HCT116 (cell line): Measurements from ENCODE around the gene MAML3. TPM values are rescaled to one million over a fixed set of nuclear protein-coding genes. Genes with fewer than 3 reads are reported as not detected.

ENCODE experiments used
- ATAC-seq: fragments of 200-7000 bp; cut with Tn5 transposase; 2 replicates; pipeline ENCODE4 v1.9.1; 2020; ENCODE audit warnings: mild to moderate bottlenecking, moderate library complexity
- BruUV-seq: library from RNA; stranded (reverse); fragments of 400-500 nt; replicated peaks from 2 replicates; lab custom pipeline; 2021; lab: Mats Ljungman, UMichigan
- CTCF ChIA-PET: fragments of 300-600 bp; sonication (Branson Sonifier 250); formaldehyde crosslinking; loops from one replicate; lab custom pipeline; 2021; ENCODE audit warnings: antibody characterized with exemption; lab: Charles Lee
- POLR2A ChIA-PET: fragments of 300-600, 350-600 bp; sonication (Branson Sonifier 250); formaldehyde crosslinking; loops from one replicate; lab custom pipeline; 2021; ENCODE audit warnings: antibody characterized with exemption; lab: Charles Lee
- RAD21 ChIA-PET, 2 experiments: fragments of 300-600 bp; sonication (Branson Sonifier 250); formaldehyde crosslinking; loops; one replicate each; lab custom pipeline; 2023; ENCODE audit warnings: low total read pairs in 2 of 2; ENCODE audit not compliant: uncharacterized antibody in 2 of 2, unreplicated experiment in 2 of 2, low non-redundant PET in 1 of 2; lab: Charles Lee
- DNase-seq: peaks from one replicate; pipeline ENCODE4 v3.0.0-alpha.2; 2010; ENCODE audit warnings: low read depth, low spot score
- H2AFZ ChIP-seq: fragments of 200-600 bp; shearing (Covaris generic), sonication (generic); 2 replicates; pipeline ENCODE4 v1.6.1; 2017; ENCODE audit warnings: low read depth, mixed run types, mixed read lengths, antibody characterized with exemption, low read length; ENCODE audit not compliant: poor library complexity, severe bottlenecking
- H3K27ac ChIP-seq: 2 replicates; pipeline ENCODE4 v1.5.1; 2012; ENCODE audit warnings: low read depth, low read length
- H3K27me3 ChIP-seq: fragments of 200-600 bp; sonication (generic); 2 replicates; pipeline ENCODE4 v1.6.1; 2016; ENCODE audit warnings: mixed run types, low read length, mixed read lengths; ENCODE audit not compliant: insufficient read depth
- H3K36me3 ChIP-seq, 2 experiments: fragments of 200-500 bp in 1 of 2; fragments of 200-600 bp in 1 of 2; sonication (Bioruptor generic) in 1 of 2; sonication (generic) in 1 of 2; 2 replicates each; pipeline versions ENCODE4 v1.5.1 to v1.6.1; 2014 to 2016; ENCODE audit warnings: low read length in 2 of 2, inconsistent platforms in 1 of 2, mixed read lengths in 1 of 2, mixed run types in 1 of 2; ENCODE audit not compliant: insufficient read depth in 2 of 2, control insufficient read depth in 1 of 2
- H3K4me1 ChIP-seq, 2 experiments: fragments of 200-600 bp in 1 of 2; sonication (generic) in 1 of 2; 2 replicates each; pipeline versions ENCODE4 v1.5.1 to v1.6.1; 2012 to 2017; ENCODE audit warnings: low read length in 2 of 2, inconsistent platforms in 1 of 2, mild to moderate bottlenecking in 1 of 2, mixed read lengths in 1 of 2, mixed run types in 1 of 2, moderate library complexity in 1 of 2; ENCODE audit not compliant: insufficient read depth in 2 of 2, control insufficient read depth in 1 of 2
- H3K4me2 ChIP-seq: fragments of 200-600 bp; sonication (generic); 2 replicates; pipeline ENCODE4 v1.6.1; 2017; ENCODE audit warnings: mixed run types, low read length, mixed read lengths
- H3K4me3 ChIP-seq, 2 experiments: fragments of 200-600 bp in 1 of 2; sonication (generic) in 1 of 2; replicated peaks in 1 of 2; 2 replicates each; pipeline ENCODE4 v1.5.1; 2011 to 2016; ENCODE audit warnings: low read length in 2 of 2, control low read depth in 1 of 2, low read depth in 1 of 2, mild to moderate bottlenecking in 1 of 2, mixed read lengths in 1 of 2, mixed run types in 1 of 2
- H3K79me2 ChIP-seq: fragments of 200-600 bp; sonication (generic); 2 replicates; pipeline ENCODE4 v1.6.1; 2017; ENCODE audit warnings: mild to moderate bottlenecking, mixed run types, low read length, moderate library complexity, mixed read lengths; ENCODE audit not compliant: insufficient read depth
- H3K9ac ChIP-seq: fragments of 200-600 bp; sonication (generic); 2 replicates; pipeline ENCODE4 v1.6.1; 2016; ENCODE audit warnings: low read length, mixed read lengths
- H3K9me2 ChIP-seq: fragments of 200-600 bp; sonication (generic), shearing (Covaris generic); 2 replicates; pipeline ENCODE4 v1.6.1; 2017; ENCODE audit warnings: mixed run types, mild to moderate bottlenecking, moderate library complexity; ENCODE audit not compliant: insufficient read depth
- H3K9me3 ChIP-seq, 2 experiments: fragments of 200-500 bp in 1 of 2; fragments of 200-600 bp in 1 of 2; sonication (Bioruptor generic) in 1 of 2; sonication (generic) in 1 of 2; 2 replicates each; pipeline ENCODE4 v1.6.1; 2014 to 2017; ENCODE audit warnings: low read length in 2 of 2, mixed read lengths in 2 of 2, inconsistent platforms in 1 of 2, low read depth in 1 of 2, mild to moderate bottlenecking in 1 of 2, mixed run types in 1 of 2, moderate library complexity in 1 of 2; ENCODE audit not compliant: control insufficient read depth in 1 of 2, insufficient read depth in 1 of 2
- H4K20me1 ChIP-seq: fragments of 200-600 bp; sonication (generic), shearing (Covaris generic); 2 replicates; pipeline ENCODE4 v1.6.1; 2017; ENCODE audit warnings: mixed run types, mild to moderate bottlenecking, moderate library complexity; ENCODE audit not compliant: insufficient read depth
- ATF3 ChIP-seq: IDR thresholded peaks from 2 replicates; pipeline ENCODE4 v1.6.1; 2012
- CBX3 ChIP-seq: IDR thresholded peaks from 2 replicates; pipeline ENCODE4 v1.6.1; 2012; ENCODE audit warnings: low read depth
- CEBPB ChIP-seq: IDR thresholded peaks from 2 replicates; pipeline ENCODE4 v1.6.1; 2012; ENCODE audit warnings: low read depth
- CTCF ChIP-seq, 3 experiments: fragments of 200-600 bp in 1 of 3; sonication (generic) in 1 of 3; IDR thresholded peaks in 2 of 3; conservative IDR thresholded peaks in 1 of 3; 2 replicates each; pipeline ENCODE4 v1.5.1; 2012 to 2017; ENCODE audit warnings: low read depth in 2 of 3, low read length in 2 of 3, antibody characterized with exemption in 1 of 3, borderline replicate concordance in 1 of 3, control low read depth in 1 of 3, mild to moderate bottlenecking in 1 of 3, mixed read lengths in 1 of 3, mixed run types in 1 of 3, moderate library complexity in 1 of 3; ENCODE audit not compliant: insufficient read depth in 1 of 3
- EGR1 ChIP-seq: IDR thresholded peaks from 2 replicates; pipeline ENCODE4 v1.6.1; 2012; ENCODE audit warnings: low read depth
- EZH2 ChIP-seq: fragments of 200-600 bp; sonication (generic); IDR thresholded peaks from 2 replicates; pipeline ENCODE4 v1.6.1; 2017; ENCODE audit warnings: antibody characterized with exemption, mixed run types
- MAX ChIP-seq: IDR thresholded peaks from 2 replicates; pipeline ENCODE4 v1.6.1; 2012
- POLR2A ChIP-seq: IDR thresholded peaks from 2 replicates; pipeline ENCODE4 v1.7.0; 2011; ENCODE audit warnings: borderline replicate concordance; ENCODE audit not compliant: insufficient read depth, insufficient read length; ENCODE audit errors: extremely low read depth
- POLR2AphosphoS5 ChIP-seq: IDR thresholded peaks from 2 replicates; pipeline ENCODE4 v1.6.1; 2011; ENCODE audit warnings: mild to moderate bottlenecking, low read depth, low read length, moderate library complexity
- RAD21 ChIP-seq: IDR thresholded peaks from 2 replicates; pipeline ENCODE4 v1.6.1; 2012; ENCODE audit warnings: low read depth, mild to moderate bottlenecking
- SP1 ChIP-seq: IDR thresholded peaks from 2 replicates; pipeline ENCODE4 v1.6.1; 2012; ENCODE audit warnings: low read depth
- SRF ChIP-seq: IDR thresholded peaks from 2 replicates; pipeline ENCODE4 v1.6.1; 2012; ENCODE audit warnings: low read depth
- TCF7L2 ChIP-seq: IDR thresholded peaks from 2 replicates; pipeline ENCODE4 v1.7.0; 2011; ENCODE audit warnings: borderline replicate concordance, inconsistent platforms; ENCODE audit not compliant: insufficient read depth, insufficient read length; ENCODE audit errors: extremely low read depth
- ZBTB33 ChIP-seq: IDR thresholded peaks from 2 replicates; pipeline ENCODE4 v1.6.1; 2011; ENCODE audit warnings: mild to moderate bottlenecking, low read length, moderate library complexity; ENCODE audit not compliant: insufficient replicate concordance; ENCODE audit errors: extremely low read depth
- ZNF274 ChIP-seq: fragments of 200-500 bp; sonication (Bioruptor generic); IDR thresholded peaks from 2 replicates; pipeline ENCODE4 v1.6.1; 2014; ENCODE audit warnings: mild to moderate bottlenecking, low read depth, low read length, inconsistent platforms
- intact Hi-C: fragments of 100-400 bp; cut with micrococcal nuclease; formaldehyde crosslinking; loops from 2 replicates; pipeline ENCODE4 v1.10.0; 2022
- total RNA-seq: library from RNA; stranded (reverse); gene quantifications from one replicate; pipeline ENCODE4 v1.2.1, GENCODE V29; 2021; ENCODE audit not compliant: unreplicated experiment

The MAML3 gene
- total RNA-seq, 1 experiment from 2014 or later: 3.1 TPM

GRCh38 chr4:139912445-139912844 is 241.5 kb downstream of the MAML3 start (continued):
- TF ChIP-seq ATF3 (no peak), SP1 (no peak), ZBTB33 (no peak), RAD21 (no peak)
- TF ChIP-seq, all 23 proteins: peak for 0

- no peaks in the 10 kb centered on the region for H4K20me1 ChIP-seq
- no peaks in the 10 kb centered on the region for H3K9me3 ChIP-seq
- no peaks in the 10 kb centered on the region for H3K79me2 ChIP-seq
- no peak overlapping the region for H3K9ac ChIP-seq
- no peak overlapping the region for H2AFZ ChIP-seq
- H3K9me2 ChIP-seq: no peaks in the 10 kb centered on the region
- TF ChIP-seq RAD21 (no peak), CEBPB (no peak), POLR2A (no peak), SP1 (no peak), SRF (no peak), TCF7L2 (no peak), ZNF274 (no peak), ZBTB33 (no peak), POLR2AphosphoS5 (no peak), MAX (no peak), EGR1 (no peak), EZH2 (no peak), CTCF (IDR thresholded peaks at IDR 0.05 in 2 of 3, conservative IDR thresholded peaks at IDR 0.05 in 1 of 3; ENCODE audit: borderline replicate concordance in 1 of 3, insufficient read depth in 1 of 3, low read depth in 2 of 3, low read length in 2 of 3) (no peak), CBX3 (no peak)
- 0 out of 2 replicates have a peak, but pooled peaks cover 4% of the 10 kb centered on the region for H3K27me3 ChIP-seq
- ATAC-seq (no peak), DNase-seq (no peak)
- RAD21 ChIA-PET: no interaction called here
- POLR2A ChIA-PET: no interaction called here
- no peak overlapping the region for H3K4me3 ChIP-seq
- no peaks in the 10 kb centered on the region for H3K4me1 ChIP-seq
- H3K36me3 ChIP-seq: no peaks in the 10 kb centered on the region
- H3K4me2 ChIP-seq: no peak overlapping the region
- intact Hi-C loops: no loop called here
- CTCF ChIA-PET: no interaction called here
- BruUV-seq: no TSS peak
- no peak overlapping the region for H3K27ac ChIP-seq
Measured at GRCh38 chr4:139910106-139910505, 243.9 kb downstream of the MAML3 start.
